ENCODE data around the gene OLFML2A. TPM values are rescaled to one million over a fixed set of nuclear protein-coding genes. Genes with fewer than 3 reads are reported as not detected.

The OLFML2A gene
- total and polyA plus RNA-seq, 4 donors = 0.13 to 15.9 (median 3.7) TPM

- intact Hi-C loops (cut with DNase I) = no loop called here
- Histone ChIP-seq H3K36me3 (ENCODE audit: control insufficient read depth in 1 of 2, insufficient read depth in 2 of 2, low read length in 1 of 2) (no peaks in the 10 kb centered on the region), H3K9me3 (ENCODE audit: control insufficient read depth, low read length) (no peaks in the 10 kb centered on the region), H3K4me3 (ENCODE audit: low read length in 2 of 2) (no peak overlapping the region), H3K27ac (ENCODE audit: low read depth in 1 of 2, low read length in 2 of 2) (no peak overlapping the region), H3K4me1 (ENCODE audit: control insufficient read depth in 1 of 2, insufficient read depth in 2 of 2, low read length in 2 of 2) (no peaks in the 10 kb centered on the region), H3K27me3 (ENCODE audit: control insufficient read depth in 1 of 2, insufficient read depth in 2 of 2, low read length in 1 of 2) (no peaks in the 10 kb centered on the region)
- ATAC-seq (ENCODE audit: low FRiP score) = no peak
- WGBS, 2 donors = 88 to 89% methylated on average over 12 of the region's 12 CpGs
- DNase-seq = no peak
Observed at GRCh38 chr9:124808246-124808956, 31.5 kb downstream of the OLFML2A start.

GRCh38 chr9:124809211-124809610, 32.3 kb downstream of the OLFML2A start:
- no peaks in the 10 kb centered on the region for H3K4me1 ChIP-seq (ENCODE audit: control insufficient read depth in 1 of 2, insufficient read depth in 2 of 2, low read length in 2 of 2)
- no peak overlapping the region for H3K27ac ChIP-seq (ENCODE audit: low read depth in 1 of 2, low read length in 2 of 2)
- WGBS, 2 donors = 94 to 96% methylated on average over 6 of the region's 6 CpGs
- DNase-seq (no peak), ATAC-seq (ENCODE audit: low FRiP score) (no peak)
- H3K9me3 ChIP-seq (ENCODE audit: control insufficient read depth, low read length) = no peaks in the 10 kb centered on the region
- H3K36me3 ChIP-seq (ENCODE audit: control insufficient read depth in 1 of 2, insufficient read depth in 2 of 2, low read length in 1 of 2) = no peaks in the 10 kb centered on the region
- no peak overlapping the region for H3K4me3 ChIP-seq (ENCODE audit: low read length in 2 of 2)
- intact Hi-C loops (cut with DNase I) = no loop called here
- no peaks in the 10 kb centered on the region for H3K27me3 ChIP-seq (ENCODE audit: control insufficient read depth in 1 of 2, insufficient read depth in 2 of 2, low read length in 1 of 2)

- H3K4me1 ChIP-seq (ENCODE audit: control insufficient read depth in 1 of 2, insufficient read depth in 2 of 2, low read length in 2 of 2) = no peaks in the 10 kb centered on the region
- H3K27ac ChIP-seq (ENCODE audit: low read depth in 1 of 2, low read length in 2 of 2) = no peak overlapping the region
- H3K4me3 ChIP-seq (ENCODE audit: low read length in 2 of 2) = no peak overlapping the region
- H3K9me3 ChIP-seq (ENCODE audit: control insufficient read depth, low read length) = no peaks in the 10 kb centered on the region
- 95 to 96% methylated on average over 60 of the region's 60 CpGs for WGBS, 2 donors
- H3K36me3 ChIP-seq (ENCODE audit: control insufficient read depth in 1 of 2, insufficient read depth in 2 of 2, low read length in 1 of 2) = no peaks in the 10 kb centered on the region
- peak in 1 of 2 donors; percentile 75 for DNase-seq
- H3K27me3 ChIP-seq (ENCODE audit: control insufficient read depth in 1 of 2, insufficient read depth in 2 of 2, low read length in 1 of 2) = no peaks in the 10 kb centered on the region
- intact Hi-C loops (cut with DNase I) = no loop called here
- ATAC-seq (ENCODE audit: low FRiP score) = no peak
Observed at GRCh38 chr9:124809741-124810500, 33.0 kb downstream of the OLFML2A start.

GRCh38 chr9:124810663-124811355, 33.9 kb downstream of the OLFML2A start:
- Histone ChIP-seq H3K36me3 (ENCODE audit: control insufficient read depth in 1 of 2, insufficient read depth in 2 of 2, low read length in 1 of 2) (no peaks in the 10 kb centered on the region), H3K4me3 (ENCODE audit: low read length in 2 of 2) (no peak overlapping the region), H3K27ac (ENCODE audit: low read depth in 1 of 2, low read length in 2 of 2) (no peak overlapping the region), H3K9me3 (ENCODE audit: control insufficient read depth, low read length) (no peaks in the 10 kb centered on the region), H3K4me1 (ENCODE audit: control insufficient read depth in 1 of 2, insufficient read depth in 2 of 2, low read length in 2 of 2) (no peaks in the 10 kb centered on the region), H3K27me3 (ENCODE audit: control insufficient read depth in 1 of 2, insufficient read depth in 2 of 2, low read length in 1 of 2) (no peaks in the 10 kb centered on the region)
- ATAC-seq (ENCODE audit: low FRiP score) (no peak), DNase-seq (no peak)
- 55 to 57% methylated on average over 12 of the region's 12 CpGs for WGBS, 2 donors
- intact Hi-C loops (cut with DNase I) = no loop called here

GRCh38 chr9:124812441-124812876, 35.5 kb downstream of the OLFML2A start:
- Histone ChIP-seq H3K36me3 (ENCODE audit: control insufficient read depth in 1 of 2, insufficient read depth in 2 of 2, low read length in 1 of 2) (no peaks in the 10 kb centered on the region), H3K9me3 (ENCODE audit: control insufficient read depth, low read length) (no peaks in the 10 kb centered on the region), H3K27ac (ENCODE audit: low read depth in 1 of 2, low read length in 2 of 2) (no peak overlapping the region), H3K4me1 (ENCODE audit: control insufficient read depth in 1 of 2, insufficient read depth in 2 of 2, low read length in 2 of 2) (no peaks in the 10 kb centered on the region), H3K27me3 (ENCODE audit: control insufficient read depth in 1 of 2, insufficient read depth in 2 of 2, low read length in 1 of 2) (no peaks in the 10 kb centered on the region), H3K4me3 (ENCODE audit: low read length in 2 of 2) (no peak overlapping the region)
- no peak for ATAC-seq (ENCODE audit: low FRiP score)
- WGBS, 2 donors = 65 to 74% methylated on average over 6 of the region's 6 CpGs
- peak; percentile 66 to 83 for DNase-seq
- intact Hi-C loops (cut with DNase I) = no loop called here

GRCh38 chr9:124813041-124813440, 36.1 kb downstream of the OLFML2A start:
- intact Hi-C loops (cut with DNase I) = no loop called here
- Histone ChIP-seq H3K4me1 (ENCODE audit: control insufficient read depth in 1 of 2, insufficient read depth in 2 of 2, low read length in 2 of 2) (no peaks in the 10 kb centered on the region), H3K36me3 (ENCODE audit: control insufficient read depth in 1 of 2, insufficient read depth in 2 of 2, low read length in 1 of 2) (no peaks in the 10 kb centered on the region), H3K9me3 (ENCODE audit: control insufficient read depth, low read length) (no peaks in the 10 kb centered on the region), H3K4me3 (ENCODE audit: low read length in 2 of 2) (no peak overlapping the region), H3K27me3 (ENCODE audit: control insufficient read depth in 1 of 2, insufficient read depth in 2 of 2, low read length in 1 of 2) (no peaks in the 10 kb centered on the region), H3K27ac (ENCODE audit: low read depth in 1 of 2, low read length in 2 of 2) (no peak overlapping the region)
- ATAC-seq (ENCODE audit: low FRiP score) (no peak), DNase-seq (no peak)
- 94 to 95% methylated on average over 7 of the region's 7 CpGs for WGBS, 2 donors

- DNase-seq (peak in 1 of 2 donors; percentile 17), ATAC-seq (ENCODE audit: low FRiP score) (no peak)
- Histone ChIP-seq H3K36me3 (ENCODE audit: control insufficient read depth in 1 of 2, insufficient read depth in 2 of 2, low read length in 1 of 2) (no peaks in the 10 kb centered on the region), H3K4me1 (ENCODE audit: control insufficient read depth in 1 of 2, insufficient read depth in 2 of 2, low read length in 2 of 2) (no peaks in the 10 kb centered on the region), H3K27me3 (ENCODE audit: control insufficient read depth in 1 of 2, insufficient read depth in 2 of 2, low read length in 1 of 2) (no peaks in the 10 kb centered on the region), H3K27ac (ENCODE audit: low read depth in 1 of 2, low read length in 2 of 2) (no peak overlapping the region), H3K9me3 (ENCODE audit: control insufficient read depth, low read length) (no peaks in the 10 kb centered on the region), H3K4me3 (ENCODE audit: low read length in 2 of 2) (no peak overlapping the region)
- intact Hi-C loops (cut with DNase I) = no loop called here
- WGBS, 2 donors = 75 to 81% methylated on average over 11 of the region's 11 CpGs
Observed at GRCh38 chr9:124813501-124814163, 36.7 kb downstream of the OLFML2A start.

- ATAC-seq (ENCODE audit: low FRiP score) = no peak
- intact Hi-C loops (cut with DNase I) = no loop called here
- no peaks in the 10 kb centered on the region for H3K36me3 ChIP-seq (ENCODE audit: control insufficient read depth in 1 of 2, insufficient read depth in 2 of 2, low read length in 1 of 2)
- no peak overlapping the region for H3K27ac ChIP-seq (ENCODE audit: low read depth in 1 of 2, low read length in 2 of 2)
- no peaks in the 10 kb centered on the region for H3K27me3 ChIP-seq (ENCODE audit: control insufficient read depth in 1 of 2, insufficient read depth in 2 of 2, low read length in 1 of 2)
- 81 to 87% methylated on average over 5 of the region's 5 CpGs for WGBS, 2 donors
- H3K9me3 ChIP-seq (ENCODE audit: control insufficient read depth, low read length) = no peaks in the 10 kb centered on the region
- H3K4me3 ChIP-seq (ENCODE audit: low read length in 2 of 2) = no peak overlapping the region
- peak in 1 of 2 donors; percentile 18 for DNase-seq
- H3K4me1 ChIP-seq (ENCODE audit: control insufficient read depth in 1 of 2, insufficient read depth in 2 of 2, low read length in 2 of 2) = no peaks in the 10 kb centered on the region
Observed at GRCh38 chr9:124814164-124814535, 37.2 kb downstream of the OLFML2A start.
